B cell (primary cell): ENCODE measurements around the gene RIMBP2. TPM values are rescaled to one million over a fixed set of nuclear protein-coding genes. Genes with fewer than 3 reads are reported as not detected.

ENCODE experiments used
- ATAC-seq: fragments of 200-7000 bp; cut with Tn5 transposase; one replicate; pipeline ENCODE4 v1.10.0; 2021; ENCODE audit warnings: low read depth, mild to moderate bottlenecking, moderate number of reproducible peaks, moderate library complexity
- CTCF ChIA-PET: fragments of 350-600 bp; sonication (Branson Sonifier 250); formaldehyde crosslinking; loops from one replicate; lab custom pipeline; 2021; ENCODE audit warnings: antibody characterized with exemption, inconsistent platforms; lab: Charles Lee
- POLR2A ChIA-PET: fragments of 350-600 bp; sonication (Branson Sonifier 250); formaldehyde crosslinking; loops from one replicate; lab custom pipeline; 2021; ENCODE audit warnings: antibody characterized with exemption; lab: Charles Lee
- DNase-seq: peaks from one replicate; pipeline ENCODE4 v3.0.0; 2013
- H2AFZ ChIP-seq: 2 replicates; pipeline ENCODE4 v1.6.1; 2012; ENCODE audit warnings: mild to moderate bottlenecking, low read depth, low read length; ENCODE audit not compliant: insufficient read depth, poor library complexity, severe bottlenecking
- H3K27ac ChIP-seq, 2 donors: 1 replicate in 1 of 2; 2 replicates in 1 of 2; pipeline ENCODE4 v1.5.1; 2012 to 2013; ENCODE audit warnings: low read length in 2 of 2, mild to moderate bottlenecking in 2 of 2, moderate library complexity in 1 of 2
- H3K27me3 ChIP-seq, 4 experiments: fragments of 200-600 bp in 1 of 4; sonication (generic) in 1 of 4; replicated peaks in 1 of 4; 1 replicate in 2 of 4; 2 replicates in 2 of 4; pipeline versions ENCODE4 v1.6.1 to v1.7.0; 2013 to 2016; ENCODE audit warnings: low read length in 3 of 4, mild to moderate bottlenecking in 2 of 4, mixed read lengths in 1 of 4, moderate library complexity in 1 of 4; ENCODE audit not compliant: insufficient read depth in 4 of 4, control insufficient read depth in 3 of 4; ENCODE audit errors: control extremely low read depth in 1 of 4
- H3K36me3 ChIP-seq, 2 experiments: replicated peaks in 1 of 2; 1 replicate in 1 of 2; 2 replicates in 1 of 2; pipeline versions ENCODE4 v1.6.1 to v1.7.1; 2013; ENCODE audit warnings: low read length in 1 of 2; ENCODE audit not compliant: insufficient read depth in 2 of 2, control insufficient read depth in 1 of 2; ENCODE audit errors: control extremely low read depth in 1 of 2, extremely low read depth in 1 of 2
- H3K4me1 ChIP-seq, 2 donors: fragments of 200-600 bp in 1 of 2; sonication (generic) in 1 of 2; 1 replicate in 1 of 2; 2 replicates in 1 of 2; pipeline versions ENCODE4 v1.5.1 to v1.6.1; 2013 to 2017; ENCODE audit warnings: low read length in 2 of 2; ENCODE audit not compliant: control insufficient read depth in 2 of 2, insufficient read depth in 2 of 2
- H3K4me2 ChIP-seq: replicated peaks from 2 replicates; pipeline ENCODE3; 2012; ENCODE audit warnings: mild to moderate bottlenecking, low read depth, low read length; ENCODE audit not compliant: poor library complexity, severe bottlenecking
- H3K4me3 ChIP-seq, 5 experiments: fragments of 200-600 bp in 1 of 5; sonication (generic) in 1 of 5; 1 replicate in 3 of 5; 2 replicates in 2 of 5; pipeline versions ENCODE4 v1.5.1 to v1.7.0; 2011 to 2016; ENCODE audit warnings: low read length in 4 of 5, mild to moderate bottlenecking in 4 of 5, low read depth in 2 of 5, control low read depth in 1 of 5, moderate library complexity in 1 of 5; ENCODE audit not compliant: insufficient read depth in 1 of 5; ENCODE audit errors: control extremely low read depth in 1 of 5, extremely low read depth in 1 of 5
- H3K79me2 ChIP-seq: fragments of 200-600 bp; sonication (generic); one replicate; pipeline ENCODE4 v1.6.0; 2016; ENCODE audit warnings: low read length; ENCODE audit not compliant: control insufficient read depth, insufficient read depth
- H3K9ac ChIP-seq: fragments of 200-600 bp; sonication (generic); 2 replicates; pipeline ENCODE4 v1.6.1; 2017; ENCODE audit warnings: mild to moderate bottlenecking, low read length, moderate library complexity
- H3K9me3 ChIP-seq, 3 donors: one replicate each; pipeline versions ENCODE4 v1.6.1 to v1.7.1; 2013; ENCODE audit warnings: low read length in 2 of 3; ENCODE audit not compliant: control insufficient read depth in 2 of 3, insufficient read depth in 1 of 3; ENCODE audit errors: control extremely low read depth in 1 of 3
- H4K20me1 ChIP-seq: 2 replicates; pipeline ENCODE4 v1.6.0; 2012; ENCODE audit warnings: mild to moderate bottlenecking, low read length; ENCODE audit not compliant: insufficient read depth, control insufficient read depth, poor library complexity, severe bottlenecking
- H3K27ac Mint-ChIP-seq: one replicate; pipeline ENCODE4 v1.8.0; 2021; ENCODE audit warnings: mixed read lengths
- H3K27me3 Mint-ChIP-seq: one replicate; pipeline ENCODE4 v1.8.0; 2021; ENCODE audit warnings: mixed read lengths
- H3K4me1 Mint-ChIP-seq: one replicate; pipeline ENCODE4 v1.8.0; 2021; ENCODE audit warnings: mixed read lengths
- H3K4me3 Mint-ChIP-seq: one replicate; pipeline ENCODE4 v1.8.0; 2021; ENCODE audit warnings: mixed read lengths
- H3K9me3 Mint-ChIP-seq: one replicate; pipeline ENCODE4 v1.8.0; 2022; ENCODE audit warnings: mixed read lengths; ENCODE audit not compliant: insufficient read depth
- CTCF ChIP-seq: fragments of 200-600 bp; IDR thresholded peaks from one replicate; pipeline ENCODE4 v1.8.0; 2022; ENCODE audit warnings: antibody characterized with exemption, mild to moderate bottlenecking
- EZH2 ChIP-seq: IDR thresholded peaks from 2 replicates; pipeline ENCODE4 v1.6.1; 2012; ENCODE audit warnings: borderline replicate concordance, low read depth, mild to moderate bottlenecking, moderate library complexity, low read length; ENCODE audit not compliant: insufficient read depth, poor library complexity, severe bottlenecking
- WGBS: methylation state at CpG from one replicate; pipeline ENCODE4 v1.1.5; 2013; ENCODE audit warnings: missing lambda C conversion rate; ENCODE audit not compliant: insufficient coverage; 5-methylcytosine and 5-hydroxymethylcytosine counted together
- intact Hi-C: fragments of 100-400 bp; cut with micrococcal nuclease; formaldehyde crosslinking; loops from one replicate; pipeline ENCODE4 v1.10.0; 2022
- polyA plus RNA-seq: library from polyadenylated mRNA; depleted of rRNA; stranded (reverse); fragments of >200 nt; gene quantifications from 2 replicates; pipeline ENCODE4 v1.2.3, GENCODE V29; 2012
- total RNA-seq, 2 donors: library from RNA; stranded (reverse); fragments of 120-200 nt in 1 of 2; gene quantifications; 1 replicate in 1 of 2; 2 replicates in 1 of 2; pipeline versions ENCODE4 v1.2.3 to v1.2.4, GENCODE V29; 2013 to 2022

The RIMBP2 gene
- total and polyA plus RNA-seq, 2 donors (not counting 1 experiment from before 2014, with no cell fraction given), result not detected

DNA sequence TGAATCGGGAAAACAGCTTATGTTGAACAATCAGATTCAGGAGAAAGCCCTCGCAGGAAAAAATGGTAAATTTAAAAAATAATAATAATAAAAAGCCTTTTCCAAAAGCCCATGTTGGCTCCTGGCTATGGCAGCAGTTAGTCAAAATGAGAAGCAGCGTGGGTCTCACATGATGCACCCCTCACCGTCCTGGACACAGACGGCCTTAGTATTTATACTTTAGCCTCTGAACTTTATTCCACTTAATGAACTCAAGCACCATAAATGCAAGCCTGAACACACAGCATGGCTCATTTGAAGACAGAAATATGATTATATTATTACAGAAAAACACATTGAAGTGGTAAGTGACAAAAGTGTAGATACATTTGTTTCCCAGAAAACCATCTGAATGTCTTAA lies 160.9 kb downstream of the RIMBP2 start:
- peaks cover 2% of the 10 kb centered on the region for H3K9me3 Mint-ChIP-seq
- DNase-seq (no peak), ATAC-seq (no peak)
- Histone ChIP-seq H3K27ac (no peak overlapping the region), H2AFZ (no peak overlapping the region), H3K4me2 (no peak overlapping the region), H3K27me3 (no peaks in the 10 kb centered on the region), H3K4me1 (no peaks in the 10 kb centered on the region), H3K9me3 (peaks cover 0 to 8% (median 4%) of the 10 kb centered on the region in 3 donors), H3K36me3 (no peaks in the 10 kb centered on the region), H3K9ac (no peak overlapping the region), H4K20me1 (no peaks in the 10 kb centered on the region), H3K79me2 (no peaks in the 10 kb centered on the region), H3K4me3 (no peak overlapping the region)
- H3K4me1 Mint-ChIP-seq, result no peaks in the 10 kb centered on the region
- no peak for TF ChIP-seq EZH2
- no peak for TF ChIP-seq CTCF
- ChIA-PET POLR2A (no interaction called here), CTCF (interaction anchor here (1.1 kb wide), 1 partner anchor 577 kb away, joined by 3 read pairs; no protein-coding TSS in a partner anchor)
- intact Hi-C loops, result no loop called here
- H3K27ac Mint-ChIP-seq, result no peak overlapping the region
- H3K27me3 Mint-ChIP-seq, result peaks cover 2% of the 10 kb centered on the region
- WGBS, result 86% methylated on average over 2 of the region's 5 CpGs
- H3K4me3 Mint-ChIP-seq, result no peak overlapping the region

DNA sequence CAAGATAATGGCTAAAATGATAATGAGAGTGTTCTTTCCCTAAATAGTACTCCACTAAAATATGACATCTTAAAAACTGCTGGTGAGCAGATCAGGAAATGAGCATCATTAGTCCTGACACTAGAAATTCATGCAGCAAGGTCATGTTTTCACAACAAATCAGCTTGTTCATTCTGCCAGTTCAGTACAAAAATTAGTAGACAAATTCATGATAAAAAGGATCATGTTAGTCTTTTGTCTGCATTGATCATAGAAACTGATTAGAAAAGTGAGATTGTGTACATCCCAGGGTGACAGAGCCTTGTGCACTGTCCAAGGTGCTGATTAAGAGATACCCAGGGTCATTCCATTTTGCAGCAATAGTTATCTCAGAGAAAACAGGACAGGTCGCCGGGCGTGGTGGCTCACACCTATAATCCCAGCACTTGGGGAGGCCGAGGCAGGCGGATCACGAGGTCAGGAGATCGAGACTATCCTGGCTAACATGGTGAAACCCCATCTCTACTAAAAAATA lies 163.6 kb downstream of the RIMBP2 start:
- WGBS, result 72% methylated on average over 3 of the region's 7 CpGs
- no peak for ATAC-seq
- no peaks in the 10 kb centered on the region for H3K27me3 ChIP-seq
- TF ChIP-seq EZH2, result no peak
- no peak for TF ChIP-seq CTCF
- Mint-ChIP-seq H3K27ac (no peak overlapping the region), H3K4me1 (no peaks in the 10 kb centered on the region), H3K4me3 (no peak overlapping the region), H3K27me3 (peaks cover 2% of the 10 kb centered on the region), H3K9me3 (peaks cover 2% of the 10 kb centered on the region)
- H3K36me3 ChIP-seq, result no peaks in the 10 kb centered on the region
- H3K9me3 ChIP-seq, result peaks cover 0 to 4% (median 3%) of the 10 kb centered on the region in 3 donors
- ChIA-PET POLR2A (no interaction called here), CTCF (no interaction called here)
- H2AFZ ChIP-seq, result no peak overlapping the region
- H3K4me2 ChIP-seq, result no peak overlapping the region
- H3K9ac ChIP-seq, result no peak overlapping the region
- intact Hi-C loops, result no loop called here
- no peaks in the 10 kb centered on the region for H3K4me1 ChIP-seq
- H3K27ac ChIP-seq, result no peak overlapping the region
- DNase-seq, result no peak
- no peaks in the 10 kb centered on the region for H3K79me2 ChIP-seq
- H4K20me1 ChIP-seq, result no peaks in the 10 kb centered on the region
- no peak overlapping the region for H3K4me3 ChIP-seq
